Measurements from ENCODE around the gene RAPGEF4. TPM values are rescaled to one million over a fixed set of nuclear protein-coding genes. Genes with fewer than 3 reads are reported as not detected.

RAPGEF4 gene
- polyA plus RNA-seq, 1 donor, result 9.4 TPM

GRCh38 chr2:173059971-173060461, 324.4 kb downstream of the RAPGEF4 start:
- Histone ChIP-seq H3K27me3 (ENCODE audit: control insufficient read depth, insufficient read depth, low read length) (no peaks in the 10 kb centered on the region), H3K9me3 (ENCODE audit: control insufficient read depth, low read depth, low read length) (no peaks in the 10 kb centered on the region), H3K36me3 (ENCODE audit: control insufficient read depth, insufficient read depth, low read length) (no peaks in the 10 kb centered on the region), H3K4me1 (ENCODE audit: control insufficient read depth, insufficient read depth, low read length) (no peaks in the 10 kb centered on the region), H3K27ac (ENCODE audit: low read length) (no peak overlapping the region), H3K4me3 (ENCODE audit: low read length) (no peak overlapping the region)
- 100% methylated on average over 1 of the region's 5 CpGs for WGBS (ENCODE audit: insufficient coverage, low lambda C conversion rate)
- no peak for DNase-seq

- H3K4me3 ChIP-seq (ENCODE audit: low read length), result no peak overlapping the region
- no peaks in the 10 kb centered on the region for H3K9me3 ChIP-seq (ENCODE audit: control insufficient read depth, low read depth, low read length)
- WGBS (ENCODE audit: insufficient coverage, low lambda C conversion rate), result no CpG with 5 or more reads among the region's 4 CpGs
- no peaks in the 10 kb centered on the region for H3K27me3 ChIP-seq (ENCODE audit: control insufficient read depth, insufficient read depth, low read length)
- no peaks in the 10 kb centered on the region for H3K36me3 ChIP-seq (ENCODE audit: control insufficient read depth, insufficient read depth, low read length)
- peaks cover 3% of the 10 kb centered on the region for H3K4me1 ChIP-seq (ENCODE audit: control insufficient read depth, insufficient read depth, low read length)
- no peak overlapping the region for H3K27ac ChIP-seq (ENCODE audit: low read length)
- no peak for DNase-seq
Measured at GRCh38 chr2:173062801-173063200, 327.2 kb downstream of the RAPGEF4 start.

DNA sequence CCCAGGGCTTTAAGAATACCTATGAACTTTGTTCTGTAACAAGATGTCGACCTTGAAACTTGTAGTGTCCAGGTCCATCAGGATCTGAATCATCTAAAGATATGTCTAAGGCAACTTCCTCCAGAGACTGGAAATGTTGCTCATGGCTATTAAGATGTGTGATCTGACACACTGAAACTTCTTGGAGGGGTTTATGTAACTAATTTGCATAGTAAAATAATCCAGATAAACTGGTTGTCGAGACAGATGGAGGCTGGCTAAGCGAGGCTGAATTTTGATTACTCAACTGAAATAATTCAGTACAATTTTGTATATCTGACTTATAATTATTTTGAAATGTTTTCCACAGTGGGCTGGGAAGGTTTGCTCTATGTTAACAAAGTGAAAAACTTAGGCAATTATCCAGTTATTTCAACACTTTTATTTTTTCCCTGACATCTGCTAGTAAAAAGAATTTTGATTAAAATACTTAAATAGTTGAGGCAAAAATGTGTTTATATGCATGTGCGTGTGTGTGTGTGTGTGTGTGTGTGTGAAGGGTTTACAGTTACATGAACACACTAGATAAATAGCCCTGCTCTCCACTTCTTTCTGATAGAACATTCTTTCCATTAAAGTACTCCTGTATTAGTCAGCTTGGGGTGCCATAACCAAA, 328.6 kb downstream of the RAPGEF4 start:
- Histone ChIP-seq H3K27ac (ENCODE audit: low read length) (peak overlapping the region; percentile 15), H3K4me1 (ENCODE audit: control insufficient read depth, insufficient read depth, low read length) (peaks cover 7% of the 10 kb centered on the region), H3K9me3 (ENCODE audit: control insufficient read depth, low read depth, low read length) (no peaks in the 10 kb centered on the region), H3K36me3 (ENCODE audit: control insufficient read depth, insufficient read depth, low read length) (no peaks in the 10 kb centered on the region), H3K27me3 (ENCODE audit: control insufficient read depth, insufficient read depth, low read length) (no peaks in the 10 kb centered on the region), H3K4me3 (ENCODE audit: low read length) (no peak overlapping the region)
- peak; percentile 40 to 71 for DNase-seq
- WGBS (ENCODE audit: insufficient coverage, low lambda C conversion rate), result 71% methylated on average over 2 of the region's 4 CpGs

- Histone ChIP-seq H3K36me3 (ENCODE audit: control insufficient read depth, insufficient read depth, low read length) (no peaks in the 10 kb centered on the region), H3K4me3 (ENCODE audit: low read length) (no peak overlapping the region), H3K27ac (ENCODE audit: low read length) (no peak overlapping the region), H3K4me1 (ENCODE audit: control insufficient read depth, insufficient read depth, low read length) (peaks cover 7% of the 10 kb centered on the region), H3K9me3 (ENCODE audit: control insufficient read depth, low read depth, low read length) (no peaks in the 10 kb centered on the region), H3K27me3 (ENCODE audit: control insufficient read depth, insufficient read depth, low read length) (no peaks in the 10 kb centered on the region)
- WGBS (ENCODE audit: insufficient coverage, low lambda C conversion rate), result 89% methylated on average over 5 of the region's 6 CpGs
- DNase-seq, result no peak
Measured at GRCh38 chr2:173066887-173067676, 331.4 kb downstream of the RAPGEF4 start.

DNA sequence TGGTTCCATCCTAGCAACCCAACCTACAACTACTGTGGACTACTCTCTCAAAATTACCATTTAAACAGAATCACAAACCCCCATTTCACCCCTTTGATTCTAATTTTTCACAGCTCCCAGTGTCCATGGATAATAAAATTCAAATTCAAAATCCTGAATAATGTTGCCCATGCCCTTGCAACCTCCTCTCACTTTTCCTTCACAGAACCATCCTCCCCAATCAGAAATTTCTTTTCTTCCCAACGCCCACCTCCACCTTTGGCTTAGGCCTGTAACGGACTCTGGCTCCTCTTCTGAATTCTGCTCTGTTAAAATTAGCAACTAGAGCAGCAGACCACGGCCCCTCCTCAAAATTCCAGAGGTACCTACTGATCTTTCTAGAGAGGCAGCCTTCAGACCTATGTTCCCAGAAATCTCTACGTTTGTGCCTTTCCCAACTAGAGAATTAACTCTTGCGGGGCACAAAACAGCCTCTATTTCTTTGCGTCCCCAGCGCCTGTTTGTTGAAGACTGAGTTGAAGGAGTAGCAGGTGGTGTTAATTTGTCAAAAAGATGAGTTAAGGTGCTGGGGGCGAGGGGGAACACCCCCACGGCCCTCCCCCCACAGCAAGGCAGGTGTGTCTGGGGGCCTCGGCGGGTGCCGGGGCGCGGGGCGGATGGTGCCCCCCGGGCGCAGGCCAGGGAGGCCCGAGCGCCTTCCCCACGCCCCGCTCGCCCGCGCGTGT, 339.6 kb downstream of the RAPGEF4 start:
- peaks cover 9% of the 10 kb centered on the region for H3K4me1 ChIP-seq (ENCODE audit: control insufficient read depth, insufficient read depth, low read length)

GRCh38 chr2:173075781-173076580, 340.3 kb downstream of the RAPGEF4 start, which contains the start of gene MAP3K20:
TSS of gene MAP3K20 (plus strand) at chr2:173075846. CDS start at chr2:173091032, 15,186 bp downstream.
- Histone ChIP-seq H3K27me3 (ENCODE audit: control insufficient read depth, insufficient read depth, low read length) (no peaks in the 10 kb centered on the region), H3K4me3 (ENCODE audit: low read length) (peak within 1 kb of the TSS; percentile 59), H3K9me3 (ENCODE audit: control insufficient read depth, low read depth, low read length) (no peaks in the 10 kb centered on the region), H3K36me3 (ENCODE audit: control insufficient read depth, insufficient read depth, low read length) (no peaks in the 10 kb centered on the region), H3K4me1 (ENCODE audit: control insufficient read depth, insufficient read depth, low read length) (peaks cover 9% of the 10 kb centered on the region), H3K27ac (ENCODE audit: low read length) (peak within 1 kb of the TSS; percentile 84)
- DNase-seq, result peak; percentile 61 to 86
- no CpG with 5 or more reads among the region's 106 CpGs for WGBS (ENCODE audit: insufficient coverage, low lambda C conversion rate)

More for the DNA sequence above, 339.6 kb downstream of the RAPGEF4 start:
- H3K9me3 ChIP-seq (ENCODE audit: control insufficient read depth, low read depth, low read length), result no peaks in the 10 kb centered on the region
- H3K27ac ChIP-seq (ENCODE audit: low read length), result peak overlapping the region; percentile 50
- H3K4me3 ChIP-seq (ENCODE audit: low read length), result peak overlapping the region; percentile 40
- H3K36me3 ChIP-seq (ENCODE audit: control insufficient read depth, insufficient read depth, low read length), result no peaks in the 10 kb centered on the region
- 58% methylated on average over 2 of the region's 25 CpGs for WGBS (ENCODE audit: insufficient coverage, low lambda C conversion rate)
- no peak for DNase-seq
- no peaks in the 10 kb centered on the region for H3K27me3 ChIP-seq (ENCODE audit: control insufficient read depth, insufficient read depth, low read length)

DNA sequence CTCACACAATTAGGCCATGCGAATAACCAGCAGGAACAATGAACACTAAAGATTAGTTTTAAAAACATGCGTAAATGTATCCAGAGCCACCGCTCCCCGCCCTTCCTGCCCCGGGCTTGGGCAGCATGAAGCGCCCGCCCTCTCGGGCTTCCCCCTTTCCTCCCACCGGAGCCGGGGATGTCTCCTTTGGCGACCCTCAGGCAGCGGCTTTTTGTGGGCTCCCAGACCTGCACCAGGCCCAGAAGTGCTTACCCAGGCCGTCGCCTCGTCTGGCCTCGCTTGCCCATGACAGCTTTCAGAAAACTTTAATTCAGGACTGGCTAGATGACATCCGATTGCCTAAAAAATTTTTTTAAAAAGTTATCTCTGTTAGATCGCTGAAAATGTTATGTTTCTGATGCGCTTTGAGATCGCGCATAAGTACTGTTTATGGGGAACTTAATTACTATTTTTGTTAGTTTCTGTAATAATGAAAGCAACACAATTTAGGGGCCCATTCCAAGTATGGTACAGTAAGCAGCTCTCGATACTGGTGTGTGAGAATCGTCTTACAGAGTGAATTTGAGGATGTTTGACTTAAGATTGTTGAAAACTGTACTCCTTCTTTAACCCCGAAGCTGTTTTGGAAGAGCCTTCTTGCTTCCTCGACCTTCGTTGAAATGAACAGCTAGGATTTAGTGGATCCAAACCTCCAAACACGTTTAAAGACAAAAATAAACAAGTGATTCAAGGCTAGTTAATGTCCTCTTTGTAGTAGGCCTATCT, 341.1 kb downstream of the RAPGEF4 start:
- Histone ChIP-seq H3K4me1 (ENCODE audit: control insufficient read depth, insufficient read depth, low read length) (peaks cover 9% of the 10 kb centered on the region), H3K4me3 (ENCODE audit: low read length) (peak overlapping the region; percentile 59), H3K27ac (ENCODE audit: low read length) (peak overlapping the region; percentile 84), H3K36me3 (ENCODE audit: control insufficient read depth, insufficient read depth, low read length) (no peaks in the 10 kb centered on the region), H3K27me3 (ENCODE audit: control insufficient read depth, insufficient read depth, low read length) (no peaks in the 10 kb centered on the region), H3K9me3 (ENCODE audit: control insufficient read depth, low read depth, low read length) (no peaks in the 10 kb centered on the region)
- DNase-seq, result peak; percentile 19 to 64
- WGBS (ENCODE audit: insufficient coverage, low lambda C conversion rate), result 6% methylated on average over 4 of the region's 27 CpGs

- H3K9me3 ChIP-seq (ENCODE audit: control insufficient read depth, low read depth, low read length), result no peaks in the 10 kb centered on the region
- no peaks in the 10 kb centered on the region for H3K36me3 ChIP-seq (ENCODE audit: control insufficient read depth, insufficient read depth, low read length)
- H3K4me3 ChIP-seq (ENCODE audit: low read length), result peak overlapping the region; percentile 59
- whole genome bisulfite sequencing (ENCODE audit: insufficient coverage, low lambda C conversion rate), result 26% methylated on average over 5 of the region's 5 CpGs
- H3K27me3 ChIP-seq (ENCODE audit: control insufficient read depth, insufficient read depth, low read length), result no peaks in the 10 kb centered on the region
- H3K4me1 ChIP-seq (ENCODE audit: control insufficient read depth, insufficient read depth, low read length), result peaks cover 9% of the 10 kb centered on the region
- H3K27ac ChIP-seq (ENCODE audit: low read length), result no peak overlapping the region
- DNase-seq, result peak in 1 of 2 donors; percentile 38
Measured at GRCh38 chr2:173077506-173078177, 342.0 kb downstream of the RAPGEF4 start.

DNA sequence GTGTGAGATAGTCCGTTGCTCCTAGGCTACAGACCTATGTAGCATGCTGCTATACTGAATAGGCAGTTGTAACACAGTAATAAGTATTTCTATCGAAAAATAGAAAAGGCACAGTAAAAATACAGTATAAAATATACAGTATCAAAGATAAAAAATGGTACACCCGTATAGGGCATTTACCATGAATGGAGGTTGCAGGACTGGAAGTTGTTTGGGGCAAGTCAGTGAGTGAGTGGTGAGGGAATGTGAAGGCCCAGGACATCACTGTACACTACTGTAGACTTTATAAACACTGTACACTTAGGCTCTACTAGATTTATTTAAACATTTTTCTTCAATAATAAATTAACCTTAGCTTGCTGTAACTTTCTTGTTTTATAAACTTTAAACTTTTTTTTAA, 343.5 kb downstream of the RAPGEF4 start:
- peaks cover 9% of the 10 kb centered on the region for H3K4me1 ChIP-seq (ENCODE audit: control insufficient read depth, insufficient read depth, low read length)
- H3K36me3 ChIP-seq (ENCODE audit: control insufficient read depth, insufficient read depth, low read length), result no peaks in the 10 kb centered on the region
- H3K4me3 ChIP-seq (ENCODE audit: low read length), result no peak overlapping the region
- no peaks in the 10 kb centered on the region for H3K27me3 ChIP-seq (ENCODE audit: control insufficient read depth, insufficient read depth, low read length)
- H3K27ac ChIP-seq (ENCODE audit: low read length), result no peak overlapping the region
- no peaks in the 10 kb centered on the region for H3K9me3 ChIP-seq (ENCODE audit: control insufficient read depth, low read depth, low read length)
- DNase-seq, result no peak
- WGBS (ENCODE audit: insufficient coverage, low lambda C conversion rate), result 76% methylated on average over 2 of the region's 3 CpGs
